Measurements from ENCODE around the gene B4GALNT3.

The B4GALNT3 gene

DNA sequence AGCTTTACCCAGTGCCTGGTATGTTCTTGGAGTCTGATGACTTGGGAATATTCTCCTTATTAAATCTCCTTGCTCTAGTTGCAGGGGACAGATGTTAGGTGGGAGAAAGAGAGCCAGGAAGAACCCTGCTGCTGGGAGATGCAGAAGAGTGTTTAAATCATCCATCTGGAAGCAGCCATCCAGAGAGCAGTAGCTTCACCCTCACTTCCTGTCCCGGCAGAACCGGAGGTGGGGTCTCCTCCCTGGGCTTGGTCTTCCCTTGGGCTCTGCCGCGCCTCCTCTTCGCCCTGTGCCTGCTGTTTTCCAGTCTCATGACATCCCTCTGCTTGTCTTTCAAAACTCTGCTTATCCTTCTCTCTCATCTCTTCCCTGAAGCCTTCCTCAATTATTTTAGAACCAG is 15.5 kb downstream of the B4GALNT3 start:
- TF ChIP-seq POLR2AphosphoS5 (IDR thresholded peaks at IDR 0.05; ENCODE audit: low read depth): no peak
- no peak for TF ChIP-seq SPI1 (IDR thresholded peaks at IDR 0.05; ENCODE audit: borderline replicate concordance, low read depth)
- TF ChIP-seq GABPA (IDR thresholded peaks at IDR 0.05; ENCODE audit: low read depth): no peak
- TF ChIP-seq, protein P1, sequence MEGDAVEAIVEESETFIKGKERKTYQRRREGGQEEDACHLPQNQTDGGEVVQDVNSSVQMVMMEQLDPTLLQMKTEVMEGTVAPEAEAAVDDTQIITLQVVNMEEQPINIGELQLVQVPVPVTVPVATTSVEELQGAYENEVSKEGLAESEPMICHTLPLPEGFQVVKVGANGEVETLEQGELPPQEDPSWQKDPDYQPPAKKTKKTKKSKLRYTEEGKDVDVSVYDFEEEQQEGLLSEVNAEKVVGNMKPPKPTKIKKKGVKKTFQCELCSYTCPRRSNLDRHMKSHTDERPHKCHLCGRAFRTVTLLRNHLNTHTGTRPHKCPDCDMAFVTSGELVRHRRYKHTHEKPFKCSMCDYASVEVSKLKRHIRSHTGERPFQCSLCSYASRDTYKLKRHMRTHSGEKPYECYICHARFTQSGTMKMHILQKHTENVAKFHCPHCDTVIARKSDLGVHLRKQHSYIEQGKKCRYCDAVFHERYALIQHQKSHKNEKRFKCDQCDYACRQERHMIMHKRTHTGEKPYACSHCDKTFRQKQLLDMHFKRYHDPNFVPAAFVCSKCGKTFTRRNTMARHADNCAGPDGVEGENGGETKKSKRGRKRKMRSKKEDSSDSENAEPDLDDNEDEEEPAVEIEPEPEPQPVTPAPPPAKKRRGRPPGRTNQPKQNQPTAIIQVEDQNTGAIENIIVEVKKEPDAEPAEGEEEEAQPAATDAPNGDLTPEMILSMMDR (IDR thresholded peaks at IDR 0.05; ENCODE audit: insufficient read depth, low read length): no peak
- TF ChIP-seq, protein P2, sequence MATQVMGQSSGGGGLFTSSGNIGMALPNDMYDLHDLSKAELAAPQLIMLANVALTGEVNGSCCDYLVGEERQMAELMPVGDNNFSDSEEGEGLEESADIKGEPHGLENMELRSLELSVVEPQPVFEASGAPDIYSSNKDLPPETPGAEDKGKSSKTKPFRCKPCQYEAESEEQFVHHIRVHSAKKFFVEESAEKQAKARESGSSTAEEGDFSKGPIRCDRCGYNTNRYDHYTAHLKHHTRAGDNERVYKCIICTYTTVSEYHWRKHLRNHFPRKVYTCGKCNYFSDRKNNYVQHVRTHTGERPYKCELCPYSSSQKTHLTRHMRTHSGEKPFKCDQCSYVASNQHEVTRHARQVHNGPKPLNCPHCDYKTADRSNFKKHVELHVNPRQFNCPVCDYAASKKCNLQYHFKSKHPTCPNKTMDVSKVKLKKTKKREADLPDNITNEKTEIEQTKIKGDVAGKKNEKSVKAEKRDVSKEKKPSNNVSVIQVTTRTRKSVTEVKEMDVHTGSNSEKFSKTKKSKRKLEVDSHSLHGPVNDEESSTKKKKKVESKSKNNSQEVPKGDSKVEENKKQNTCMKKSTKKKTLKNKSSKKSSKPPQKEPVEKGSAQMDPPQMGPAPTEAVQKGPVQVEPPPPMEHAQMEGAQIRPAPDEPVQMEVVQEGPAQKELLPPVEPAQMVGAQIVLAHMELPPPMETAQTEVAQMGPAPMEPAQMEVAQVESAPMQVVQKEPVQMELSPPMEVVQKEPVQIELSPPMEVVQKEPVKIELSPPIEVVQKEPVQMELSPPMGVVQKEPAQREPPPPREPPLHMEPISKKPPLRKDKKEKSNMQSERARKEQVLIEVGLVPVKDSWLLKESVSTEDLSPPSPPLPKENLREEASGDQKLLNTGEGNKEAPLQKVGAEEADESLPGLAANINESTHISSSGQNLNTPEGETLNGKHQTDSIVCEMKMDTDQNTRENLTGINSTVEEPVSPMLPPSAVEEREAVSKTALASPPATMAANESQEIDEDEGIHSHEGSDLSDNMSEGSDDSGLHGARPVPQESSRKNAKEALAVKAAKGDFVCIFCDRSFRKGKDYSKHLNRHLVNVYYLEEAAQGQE (IDR thresholded peaks at IDR 0.05; ENCODE audit: insufficient replicate concordance, low read depth): no peak
- Histone ChIP-seq H3K27me3 (ENCODE audit: insufficient read depth, poor library complexity, severe bottlenecking) (peaks cover 3% of the 10 kb centered on the region), H3K27ac (replicated peaks) (no peak overlapping the region), H3K4me3 (replicated peaks; ENCODE audit: insufficient read depth, low read length) (no peak overlapping the region)
- DNase-seq (ENCODE audit: low read depth in 1 of 2, low spot score in 1 of 2): no peak

DNA sequence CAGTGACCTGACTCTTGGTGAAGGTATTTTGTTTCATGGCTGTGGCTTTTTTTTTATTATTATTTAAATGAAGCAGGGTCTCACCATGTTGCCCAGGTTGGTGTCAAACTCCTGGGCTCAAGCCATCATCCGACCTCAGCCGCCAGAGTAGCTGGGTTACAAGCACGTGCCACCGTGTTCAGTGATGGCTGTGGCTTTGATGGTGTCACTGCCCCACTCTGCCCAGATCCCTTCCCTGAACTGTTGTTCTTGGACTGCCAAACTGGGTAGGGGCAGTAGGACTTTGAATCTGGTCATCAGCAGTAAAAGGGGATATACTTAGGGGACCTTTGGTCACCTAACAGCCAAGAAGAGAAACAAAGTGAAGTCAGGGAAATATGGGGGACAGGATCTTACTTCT is 19.4 kb downstream of the B4GALNT3 start:
- DNase-seq (ENCODE audit: low read depth in 1 of 2, low spot score in 1 of 2): no peak
- Histone ChIP-seq H3K27me3 (ENCODE audit: insufficient read depth, poor library complexity, severe bottlenecking) (peaks cover 7% of the 10 kb centered on the region), H3K27ac (replicated peaks) (no peak overlapping the region), H3K4me3 (replicated peaks; ENCODE audit: insufficient read depth, low read length) (no peak overlapping the region)
- TF ChIP-seq, protein P1 (IDR thresholded peaks at IDR 0.05; ENCODE audit: insufficient read depth, low read length): no peak
- TF ChIP-seq SPI1 (IDR thresholded peaks at IDR 0.05; ENCODE audit: borderline replicate concordance, low read depth): no peak
- no peak for TF ChIP-seq GABPA (IDR thresholded peaks at IDR 0.05; ENCODE audit: low read depth)
- TF ChIP-seq POLR2AphosphoS5 (IDR thresholded peaks at IDR 0.05; ENCODE audit: low read depth): no peak
- TF ChIP-seq, protein P2 (IDR thresholded peaks at IDR 0.05; ENCODE audit: insufficient replicate concordance, low read depth): no peak

DNA sequence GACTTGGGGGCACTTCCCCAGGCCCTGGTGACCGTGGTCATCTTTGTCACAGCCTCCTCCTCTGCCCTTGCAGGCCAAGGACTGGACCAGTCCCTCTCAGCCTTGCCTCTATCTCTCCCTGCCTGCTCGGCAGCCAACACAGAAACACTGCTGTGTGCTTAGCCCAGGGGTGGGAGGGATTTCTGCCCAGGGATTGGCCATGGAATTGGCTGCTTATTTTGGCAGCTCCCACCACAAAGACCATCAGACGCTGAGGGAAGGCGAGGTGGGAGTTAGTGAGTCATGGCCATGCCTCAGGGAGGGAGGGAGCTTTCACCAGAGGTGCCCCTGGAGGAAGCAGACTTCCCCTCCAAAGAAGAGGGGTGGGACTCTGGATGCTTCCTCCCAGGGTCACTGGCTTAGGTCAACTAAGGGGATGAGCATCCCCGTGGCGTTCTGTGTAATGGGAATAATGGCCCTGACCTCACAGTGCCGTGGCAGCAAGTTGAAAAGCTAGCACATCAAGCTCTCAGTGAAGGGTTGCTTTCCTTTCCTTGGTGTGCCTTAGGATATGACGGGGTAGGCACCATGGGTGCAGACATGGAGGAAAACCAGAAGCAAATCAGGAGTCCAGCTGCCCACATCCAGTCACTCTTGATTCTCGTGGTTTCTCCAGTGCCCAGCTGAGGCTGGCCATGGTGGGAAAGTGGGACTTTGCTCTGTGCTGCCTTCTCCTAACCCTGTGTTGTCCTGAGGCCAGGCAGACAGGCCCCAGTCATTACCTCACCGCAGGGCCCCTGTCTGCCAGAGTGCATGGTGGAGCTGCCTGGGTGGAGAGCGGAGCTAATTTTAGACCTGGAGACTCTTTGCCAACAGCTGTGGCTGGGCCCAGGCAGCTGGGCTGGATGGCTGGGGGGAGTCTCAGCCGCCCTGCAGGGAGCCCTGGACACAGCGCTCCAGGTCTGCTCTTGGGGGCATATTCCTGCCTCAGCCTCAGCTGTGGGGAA is 21.4 kb downstream of the B4GALNT3 start:
- no peak for DNase-seq (ENCODE audit: low read depth in 1 of 2, low spot score in 1 of 2)
- no peak overlapping the region for H3K4me3 ChIP-seq (replicated peaks; ENCODE audit: insufficient read depth, low read length)
- TF ChIP-seq GABPA (IDR thresholded peaks at IDR 0.05; ENCODE audit: low read depth) (no peak), SPI1 (IDR thresholded peaks at IDR 0.05; ENCODE audit: borderline replicate concordance, low read depth) (no peak), POLR2AphosphoS5 (IDR thresholded peaks at IDR 0.05; ENCODE audit: low read depth) (no peak)
- H3K27me3 ChIP-seq (ENCODE audit: insufficient read depth, poor library complexity, severe bottlenecking): peaks cover 10% of the 10 kb centered on the region
- no peak overlapping the region for H3K27ac ChIP-seq (replicated peaks)

DNA sequence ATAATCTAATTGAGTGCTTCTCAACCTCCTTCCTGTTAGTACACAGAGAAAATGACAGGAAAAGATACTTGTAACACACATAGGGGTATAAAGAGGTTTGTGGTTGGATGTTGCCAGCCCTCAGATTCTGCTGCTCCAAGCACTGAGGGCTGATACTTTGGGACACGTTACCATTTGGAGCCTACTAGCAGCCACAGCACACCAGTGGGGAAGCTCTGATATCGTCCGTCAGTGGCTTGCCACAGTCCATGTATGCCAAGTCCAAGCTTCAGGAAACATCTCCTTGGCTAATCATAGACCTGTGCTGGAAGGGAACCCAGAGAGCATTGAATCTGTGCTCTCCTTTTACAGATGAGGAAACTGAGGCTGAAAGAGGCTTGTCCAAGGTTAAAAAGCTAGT is 22.3 kb downstream of the B4GALNT3 start:
- H3K4me3 ChIP-seq (replicated peaks; ENCODE audit: insufficient read depth, low read length): no peak overlapping the region
- H3K27me3 ChIP-seq (ENCODE audit: insufficient read depth, poor library complexity, severe bottlenecking): peaks cover 10% of the 10 kb centered on the region
- no peak overlapping the region for H3K27ac ChIP-seq (replicated peaks)
- no peak for DNase-seq (ENCODE audit: low read depth in 1 of 2, low spot score in 1 of 2)
- no peak for TF ChIP-seq POLR2AphosphoS5 (IDR thresholded peaks at IDR 0.05; ENCODE audit: low read depth)
- TF ChIP-seq, protein P1 (IDR thresholded peaks at IDR 0.05; ENCODE audit: insufficient read depth, low read length): no peak
- TF ChIP-seq GABPA (IDR thresholded peaks at IDR 0.05; ENCODE audit: low read depth): no peak
- TF ChIP-seq, protein P2 (IDR thresholded peaks at IDR 0.05; ENCODE audit: insufficient replicate concordance, low read depth): no peak
- TF ChIP-seq SPI1 (IDR thresholded peaks at IDR 0.05; ENCODE audit: borderline replicate concordance, low read depth): no peak
